Muscle layer of colon (tissue), 2 donors: ENCODE data around the gene TMEM95.

Experiments
- H3K27ac ChIP-seq: one replicate; pipeline ENCODE4 v1.7.0; 2013; ENCODE audit warnings: low read depth, mild to moderate bottlenecking, low read length, moderate library complexity
- H3K27me3 ChIP-seq, 2 donors: one replicate each; pipeline ENCODE4 v1.7.0; 2013; ENCODE audit warnings: low read length in 2 of 2, mild to moderate bottlenecking in 2 of 2; ENCODE audit not compliant: insufficient read depth in 2 of 2, control insufficient read depth in 1 of 2
- H3K36me3 ChIP-seq: one replicate; pipeline ENCODE4 v1.7.0; 2013; ENCODE audit warnings: mild to moderate bottlenecking, low read length; ENCODE audit not compliant: insufficient read depth
- H3K4me1 ChIP-seq: one replicate; pipeline ENCODE4 v1.7.0; 2013; ENCODE audit warnings: mild to moderate bottlenecking, low read length; ENCODE audit not compliant: insufficient read depth
- H3K4me3 ChIP-seq, 2 donors: one replicate each; pipeline ENCODE4 v1.7.0; 2013; ENCODE audit warnings: low read length in 2 of 2, low read depth in 1 of 2, mild to moderate bottlenecking in 1 of 2, moderate library complexity in 1 of 2
- H3K9ac ChIP-seq: one replicate; pipeline ENCODE4 v1.7.0; 2013; ENCODE audit warnings: low read length
- H3K9me3 ChIP-seq: one replicate; pipeline ENCODE4 v1.7.0; 2013; ENCODE audit warnings: mild to moderate bottlenecking, low read length
- donor health status: abdominal sarcoma.
- donor health status: Adenocarcinoma of cecum.

TMEM95 gene

DNA sequence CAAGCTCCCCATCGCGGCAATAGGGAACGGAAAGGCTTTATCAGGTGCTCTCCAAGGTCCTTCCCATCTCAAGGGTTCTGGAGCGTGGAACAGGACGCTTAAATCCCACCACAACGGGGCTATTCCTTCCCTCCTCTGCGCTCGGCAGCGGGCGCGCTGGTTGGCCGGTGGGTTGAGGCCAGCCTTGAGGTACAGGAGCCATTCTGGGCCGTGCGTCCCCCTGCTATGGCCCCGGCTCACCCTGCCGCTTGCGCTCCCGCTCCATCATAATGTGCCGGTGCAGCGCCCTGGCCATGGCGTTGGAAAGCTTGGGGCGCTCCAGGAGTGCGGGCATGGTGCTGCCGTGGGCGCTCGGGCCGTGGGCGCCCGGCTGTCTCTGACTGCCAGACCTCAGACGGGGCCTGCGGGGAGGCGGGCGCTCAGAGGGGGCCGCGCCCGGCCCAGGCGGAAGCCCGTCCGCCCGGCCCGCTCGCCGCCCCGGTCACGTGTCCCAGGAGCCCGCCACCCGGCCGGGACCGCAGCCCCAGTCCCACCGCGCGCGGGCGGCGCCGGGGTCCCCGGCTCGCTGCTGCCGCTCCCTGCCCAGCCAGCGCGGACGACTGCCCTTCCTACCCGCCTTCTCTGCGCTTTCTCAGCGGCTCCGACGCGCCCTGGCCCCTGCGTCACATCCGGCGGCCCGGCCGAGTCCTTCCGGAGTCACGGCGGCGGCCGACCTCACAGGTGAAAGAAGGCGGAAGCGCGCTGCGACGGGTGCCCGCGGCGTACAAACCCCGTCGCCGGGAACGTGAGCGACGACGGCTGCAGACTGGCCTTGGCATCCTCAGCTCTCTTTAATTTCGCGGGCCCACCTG is 40.0 kb upstream of the TMEM95 start, which contains the start of gene GPS2:
GPS2 (minus strand) TSS at position 642 of the 851 bp plus-strand sequence; CDS start at position 334, 308 bp downstream.
- no peaks in the 10 kb centered on the region for H3K27me3 ChIP-seq

DNA sequence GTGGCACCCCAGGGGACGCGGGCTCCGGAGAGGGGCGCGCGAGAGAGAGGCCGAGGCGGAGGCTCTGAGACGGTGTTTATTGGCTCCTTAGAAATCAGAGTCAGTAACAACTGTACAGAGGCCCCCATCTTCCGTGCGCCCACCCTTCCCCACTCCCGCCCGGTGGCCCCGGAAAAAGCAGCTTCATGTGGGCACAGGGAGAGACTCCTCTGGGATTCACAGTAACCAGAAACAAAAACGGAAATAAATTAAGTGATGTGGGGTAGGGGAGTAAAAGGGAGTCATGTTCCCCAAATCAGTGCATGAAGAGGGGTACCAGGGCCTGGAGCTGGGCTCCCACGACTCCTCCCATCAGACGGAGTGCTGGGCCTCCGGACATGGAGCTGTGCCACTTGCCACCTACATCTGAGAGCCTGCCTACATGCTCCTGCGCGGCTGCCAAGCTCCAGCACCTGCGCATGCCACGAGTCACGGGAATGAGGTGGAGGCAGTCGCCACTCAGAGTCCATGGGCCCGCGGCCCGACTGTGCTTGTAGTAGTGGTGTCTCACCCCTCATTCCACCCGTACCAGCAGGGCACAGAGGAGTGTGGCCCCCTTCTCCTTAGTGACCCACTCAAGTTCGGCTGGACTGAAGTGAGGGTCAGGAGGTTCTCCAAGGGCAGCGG is 39.3 kb upstream of the TMEM95 start:
- Histone ChIP-seq H3K36me3 (peaks cover 66% of the 10 kb centered on the region), H3K4me1 (peaks cover 31% of the 10 kb centered on the region)

More for the DNA sequence above, 40.0 kb upstream of the TMEM95 start, which contains the start of gene GPS2:
- H3K9ac ChIP-seq: peak within 1 kb of the TSS; percentile 82
- peak within 1 kb of the TSS; percentile 39 to 77 for H3K4me3 ChIP-seq
- no peaks in the 10 kb centered on the region for H3K9me3 ChIP-seq
- H3K27ac ChIP-seq: peak within 1 kb of the TSS; percentile 95
- peaks cover 37% of the 10 kb centered on the region for H3K4me1 ChIP-seq
- peaks cover 68% of the 10 kb centered on the region for H3K36me3 ChIP-seq

DNA sequence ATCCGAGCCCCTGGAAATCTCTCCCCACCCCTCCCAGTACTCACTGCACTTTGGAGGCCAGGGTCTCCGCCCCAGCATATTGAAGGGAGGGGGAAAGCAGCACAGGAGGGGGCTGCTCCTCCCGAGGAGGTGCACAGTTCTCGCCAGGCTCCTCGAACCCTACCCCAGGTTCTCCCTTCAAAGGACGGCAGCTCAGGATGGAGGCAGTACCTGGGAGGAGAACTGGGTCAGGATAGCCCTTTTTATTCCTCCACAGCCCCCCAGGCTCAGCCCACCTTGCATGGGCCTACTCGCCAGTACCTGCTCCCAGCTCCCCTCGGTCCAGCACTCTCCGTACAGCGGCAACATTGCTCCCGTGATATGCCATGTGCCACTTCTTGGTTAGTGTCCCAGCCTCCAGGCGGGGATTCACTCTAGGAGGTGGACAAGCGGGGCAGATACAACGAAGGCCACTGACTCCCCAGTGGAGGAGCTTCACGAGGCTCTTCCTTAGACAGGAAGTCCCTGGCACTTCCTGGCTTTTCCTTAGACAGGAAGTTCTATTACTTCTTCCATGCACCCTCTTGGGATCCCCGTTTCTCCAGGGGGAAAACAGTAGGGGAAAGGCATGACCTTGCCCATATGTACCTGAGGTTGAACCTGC is 37.7 kb upstream of the TMEM95 start:
- no peak overlapping the region for H3K27ac ChIP-seq
- no peak overlapping the region for H3K4me3 ChIP-seq
- H3K27me3 ChIP-seq: no peaks in the 10 kb centered on the region
- peaks cover 68% of the 10 kb centered on the region for H3K36me3 ChIP-seq
- H3K9me3 ChIP-seq: no peaks in the 10 kb centered on the region
- no peak overlapping the region for H3K9ac ChIP-seq
- H3K4me1 ChIP-seq: peaks cover 29% of the 10 kb centered on the region

More for the DNA sequence above, 39.3 kb upstream of the TMEM95 start:
- Histone ChIP-seq H3K27ac (peak overlapping the region; percentile 95), H3K9me3 (no peaks in the 10 kb centered on the region), H3K9ac (peak overlapping the region; percentile 82), H3K4me3 (peak overlapping the region; percentile 39 to 77), H3K27me3 (no peaks in the 10 kb centered on the region)

DNA sequence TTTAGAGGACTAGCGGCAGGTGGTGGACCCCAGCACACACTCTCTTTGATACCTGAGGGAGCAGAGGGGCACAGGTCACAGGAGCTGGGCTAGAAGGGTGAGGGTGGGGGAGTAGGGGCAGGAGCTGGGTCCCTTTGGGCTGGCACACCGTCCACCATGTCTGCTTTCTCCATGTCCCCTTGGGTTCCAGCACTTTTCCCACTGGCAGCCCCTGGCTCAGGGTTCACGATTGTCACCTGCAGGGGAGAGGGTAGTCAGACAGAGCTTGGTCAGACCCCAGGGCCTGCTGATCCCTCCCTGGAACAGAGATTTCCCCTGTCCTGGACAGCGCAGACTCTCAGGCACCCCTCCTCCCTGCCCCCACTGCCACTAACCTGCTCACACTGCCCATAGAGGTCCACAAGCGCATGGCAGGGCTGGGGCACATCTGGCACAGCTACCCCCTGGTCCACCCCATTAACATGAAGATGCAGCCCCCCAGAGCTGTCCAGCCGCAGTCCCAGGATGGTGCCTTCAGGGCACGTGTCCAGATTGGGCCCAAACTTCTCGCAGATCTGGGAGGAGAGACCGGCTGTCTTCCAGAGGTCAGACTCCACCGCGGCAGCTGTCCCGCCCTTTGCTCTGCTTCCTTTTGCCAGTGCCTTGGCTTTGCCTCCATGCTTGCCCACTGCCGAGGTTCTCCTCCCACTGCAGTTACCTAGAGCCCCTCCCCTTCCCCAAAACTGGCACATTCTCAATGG is 36.7 kb upstream of the TMEM95 start:
- Histone ChIP-seq H3K9me3 (no peaks in the 10 kb centered on the region), H3K36me3 (peaks cover 68% of the 10 kb centered on the region), H3K9ac (no peak overlapping the region), H3K27me3 (no peaks in the 10 kb centered on the region), H3K4me3 (no peak overlapping the region), H3K27ac (no peak overlapping the region), H3K4me1 (peaks cover 19% of the 10 kb centered on the region)

DNA sequence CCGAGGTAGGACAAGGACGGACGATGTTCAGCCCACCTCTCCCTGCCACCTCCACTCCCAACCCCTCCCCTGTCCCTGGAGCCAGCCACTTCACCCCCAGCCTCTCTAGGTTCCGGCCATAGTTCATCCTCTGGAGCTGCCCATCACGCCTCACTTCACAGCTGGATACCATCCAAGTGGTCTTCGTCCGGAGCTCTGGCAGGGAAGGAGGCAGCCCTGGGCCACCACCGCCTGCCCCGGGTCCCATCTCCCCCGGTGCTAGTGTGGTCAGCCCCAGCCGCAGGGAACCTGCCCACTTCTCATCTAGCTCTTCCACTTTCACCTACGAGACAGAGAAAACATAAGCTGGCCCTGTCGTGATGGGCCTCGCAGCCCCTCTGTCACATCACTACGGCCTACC is 33.5 kb upstream of the TMEM95 start:
- Histone ChIP-seq H3K9me3 (no peaks in the 10 kb centered on the region), H3K36me3 (peaks cover 78% of the 10 kb centered on the region), H3K9ac (no peak overlapping the region), H3K27ac (no peak overlapping the region), H3K4me3 (no peak overlapping the region), H3K27me3 (no peaks in the 10 kb centered on the region), H3K4me1 (no peaks in the 10 kb centered on the region)

DNA sequence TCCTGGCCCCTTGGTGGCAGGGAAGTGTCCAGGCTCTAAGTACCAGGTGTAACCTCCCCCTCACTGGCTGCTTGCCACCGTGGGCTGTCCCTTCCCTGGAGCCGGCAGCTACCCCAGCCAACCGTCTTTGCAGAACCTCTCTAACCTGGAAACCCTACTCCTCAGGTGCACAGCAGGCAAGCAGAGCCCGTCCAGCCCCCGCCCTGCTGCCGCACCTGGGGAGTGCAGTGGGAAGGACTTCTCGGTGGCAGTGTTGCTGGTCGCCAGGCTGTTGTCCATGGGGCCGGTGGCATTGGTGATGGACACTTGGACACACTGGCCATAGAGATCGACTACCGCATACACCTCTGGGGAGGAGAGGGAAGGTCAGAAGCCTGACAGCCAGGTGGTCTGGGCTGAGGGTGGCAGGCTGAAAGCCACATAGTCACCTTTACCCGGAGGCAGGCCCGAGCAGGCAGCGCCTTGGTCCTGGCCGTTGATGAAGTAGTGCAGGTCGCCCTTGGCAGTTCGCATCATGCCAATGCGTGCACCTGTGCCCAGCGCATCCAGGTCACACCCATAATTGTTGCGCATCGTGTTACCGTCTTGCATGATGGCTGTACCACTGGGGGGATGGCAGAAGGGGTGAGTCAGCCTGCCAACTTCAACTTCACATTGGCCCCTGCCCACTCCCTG is 32.3 kb upstream of the TMEM95 start:
- Histone ChIP-seq H3K9me3 (no peaks in the 10 kb centered on the region), H3K4me3 (no peak overlapping the region), H3K36me3 (peaks cover 75% of the 10 kb centered on the region), H3K4me1 (peaks cover under 1% of the 10 kb centered on the region), H3K27me3 (no peaks in the 10 kb centered on the region), H3K27ac (no peak overlapping the region), H3K9ac (no peak overlapping the region)

DNA sequence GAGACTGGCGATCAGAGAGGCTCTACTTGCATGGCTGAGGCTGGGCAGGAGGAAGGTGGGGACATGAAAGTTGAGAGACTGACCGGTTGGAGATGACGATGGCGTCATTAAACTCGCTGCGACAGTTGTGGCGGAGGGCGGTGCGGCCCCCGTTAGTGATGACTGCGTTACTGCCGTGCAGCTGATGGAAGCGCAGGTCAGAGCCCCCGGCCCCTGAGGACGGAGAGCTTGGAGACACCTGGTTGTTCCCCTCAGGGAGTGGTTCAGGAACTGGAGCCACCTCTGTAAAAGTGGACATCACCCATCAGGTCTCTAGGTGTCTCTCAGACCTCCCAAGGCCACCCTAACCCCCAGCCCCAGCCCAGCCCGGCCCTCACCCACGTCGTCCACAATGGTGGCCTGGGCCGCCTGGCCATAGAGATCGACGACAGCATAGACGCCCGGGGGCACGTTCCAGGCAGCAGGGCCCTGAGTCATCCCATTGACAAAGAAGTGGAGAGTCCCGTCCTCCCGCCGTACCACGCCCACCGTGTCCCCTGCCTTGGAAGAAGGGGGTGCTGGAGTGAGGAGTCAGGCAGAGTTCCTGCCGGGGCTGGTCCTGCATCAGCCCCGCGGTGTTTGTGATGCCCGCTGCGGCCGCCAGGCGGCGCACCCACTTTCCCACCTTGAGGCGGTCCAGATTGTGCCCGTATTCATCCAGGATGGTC is 31.1 kb upstream of the TMEM95 start:
- H3K4me3 ChIP-seq: no peak overlapping the region
- no peaks in the 10 kb centered on the region for H3K27me3 ChIP-seq
- no peak overlapping the region for H3K27ac ChIP-seq
- no peak overlapping the region for H3K9ac ChIP-seq
- H3K9me3 ChIP-seq: no peaks in the 10 kb centered on the region
- H3K4me1 ChIP-seq: peaks cover 12% of the 10 kb centered on the region
- H3K36me3 ChIP-seq: peaks cover 63% of the 10 kb centered on the region

DNA sequence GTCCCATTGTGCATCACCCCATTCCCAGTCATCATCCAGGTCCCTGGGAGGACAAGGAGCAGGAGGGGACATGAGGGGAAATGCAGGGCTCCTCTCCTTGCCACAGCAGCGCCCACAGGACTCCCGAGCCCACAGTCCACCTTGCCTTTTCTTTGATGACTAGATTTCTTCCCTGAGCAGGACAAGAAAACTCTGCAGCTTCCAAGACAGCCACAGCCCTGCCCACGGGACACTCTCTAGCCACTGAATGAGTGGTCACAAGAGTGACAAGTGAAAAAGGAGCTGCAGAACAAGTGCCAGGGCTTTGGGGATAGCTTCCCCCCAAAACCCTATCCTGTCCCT is 30.5 kb upstream of the TMEM95 start:
- H3K4me1 ChIP-seq: peaks cover 12% of the 10 kb centered on the region
- H3K27ac ChIP-seq: no peak overlapping the region
- no peak overlapping the region for H3K4me3 ChIP-seq
- H3K9ac ChIP-seq: no peak overlapping the region
- no peaks in the 10 kb centered on the region for H3K9me3 ChIP-seq
- peaks cover 60% of the 10 kb centered on the region for H3K36me3 ChIP-seq
- H3K27me3 ChIP-seq: no peaks in the 10 kb centered on the region

DNA sequence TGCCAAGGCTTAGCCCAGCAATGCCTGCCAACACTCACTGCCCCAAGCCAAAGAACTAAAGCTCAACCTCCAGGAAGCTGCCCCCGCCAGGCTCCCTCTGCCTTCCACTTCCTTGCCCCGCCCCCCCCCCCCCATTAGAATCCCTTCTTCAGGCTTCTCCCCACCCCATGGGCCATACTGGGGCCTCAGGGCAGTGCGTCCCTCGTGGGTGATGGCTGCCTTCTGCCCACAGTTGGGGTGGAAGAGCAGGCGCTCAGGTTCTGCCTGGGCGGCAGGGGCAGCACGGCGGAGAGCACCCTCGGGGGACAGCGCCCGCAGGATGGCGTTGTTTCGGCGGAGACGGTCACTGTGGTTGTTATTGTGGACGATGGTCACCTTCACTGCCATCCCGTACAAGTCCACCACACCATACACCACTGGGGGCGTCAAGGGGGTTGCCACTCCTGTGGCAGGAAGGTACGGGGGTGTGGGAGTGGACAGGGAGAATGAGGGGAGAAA is 29.9 kb upstream of the TMEM95 start:
- no peak overlapping the region for H3K9ac ChIP-seq
- peaks cover 60% of the 10 kb centered on the region for H3K36me3 ChIP-seq
- peaks cover 12% of the 10 kb centered on the region for H3K4me1 ChIP-seq
- no peaks in the 10 kb centered on the region for H3K27me3 ChIP-seq
- no peaks in the 10 kb centered on the region for H3K9me3 ChIP-seq
- H3K27ac ChIP-seq: no peak overlapping the region
- H3K4me3 ChIP-seq: no peak overlapping the region

DNA sequence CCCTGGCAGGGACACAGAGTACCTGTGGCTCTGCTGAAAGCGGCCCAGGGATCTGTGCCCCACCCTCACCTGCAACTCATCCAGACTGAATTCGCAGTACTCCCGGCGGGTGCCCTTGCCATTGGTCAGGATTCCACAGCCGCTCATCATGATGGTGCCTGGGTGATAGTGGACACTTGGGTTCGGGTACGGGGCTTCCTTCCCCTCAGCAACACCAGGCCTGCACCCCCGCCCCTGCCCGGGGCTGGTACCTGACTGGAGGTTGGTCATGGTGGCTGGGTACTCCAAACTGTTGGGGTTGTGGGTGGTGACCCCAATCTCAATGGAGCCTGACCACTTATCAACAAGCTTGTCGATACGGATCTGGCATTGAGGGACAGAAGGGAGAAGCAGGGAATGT is 28.8 kb upstream of the TMEM95 start:
- Histone ChIP-seq H3K9ac (no peak overlapping the region), H3K27me3 (no peaks in the 10 kb centered on the region), H3K36me3 (peaks cover 51% of the 10 kb centered on the region), H3K4me3 (no peak overlapping the region), H3K27ac (no peak overlapping the region), H3K4me1 (peaks cover 21% of the 10 kb centered on the region), H3K9me3 (no peaks in the 10 kb centered on the region)
